T-helper 17 cell (primary cell): Measurements from ENCODE around the gene PRRT1. TPM values are rescaled to one million over a fixed set of nuclear protein-coding genes. Genes with fewer than 3 reads are reported as not detected.

ENCODE experiments used
- ATAC-seq: fragments of 150-1000 bp; cut with Tn5 transposase; 2 replicates; pipeline ENCODE4 v1.10.0; 2021; ENCODE audit warnings: mild to moderate bottlenecking, moderate library complexity
- DNase-seq, 3 donors: peaks; one replicate each; pipeline versions ENCODE4 v3.0.0 to v3.0.0-alpha.2; 2020 to 2021
- H3K9me3 ChIP-seq: one replicate; pipeline ENCODE4 v1.7.0; 2013; ENCODE audit warnings: low read length, mild to moderate bottlenecking; ENCODE audit not compliant: control insufficient read depth, poor library complexity, severe bottlenecking
- H3K27ac Mint-ChIP-seq: one replicate; pipeline ENCODE4 v1.8.0; 2022; ENCODE audit warnings: mild to moderate bottlenecking, moderate library complexity, mixed read lengths
- H3K27me3 Mint-ChIP-seq: one replicate; pipeline ENCODE4 v1.8.0; 2022; ENCODE audit warnings: mixed read lengths
- H3K36me3 Mint-ChIP-seq: one replicate; pipeline ENCODE4 v1.8.0; 2022; ENCODE audit warnings: low read depth, mixed read lengths
- H3K4me1 Mint-ChIP-seq: one replicate; pipeline ENCODE4 v1.8.0; 2022; ENCODE audit warnings: mild to moderate bottlenecking, mixed read lengths
- H3K4me3 Mint-ChIP-seq: one replicate; pipeline ENCODE4 v1.8.0; 2022; ENCODE audit warnings: mild to moderate bottlenecking, moderate library complexity, mixed read lengths
- total RNA-seq, 4 donors: library from RNA in 2 of 4; stranded (reverse) in 2 of 4; gene quantifications; one replicate each; pipeline ENCODE4 v1.2.3 and lab custom pipeline; 2022 to 2026

The PRRT1 gene
- total RNA-seq, 2 donors from 2014 or later, result 0.35 to 0.50 TPM

- H3K4me1 Mint-ChIP-seq, result peaks cover 46% of the 10 kb centered on the region
- H3K27ac Mint-ChIP-seq, result peak within 1 kb of the TSS; percentile 98
- H3K36me3 Mint-ChIP-seq, result peaks cover 16% of the 10 kb centered on the region
- ATAC-seq, result no peak
- H3K9me3 ChIP-seq, result no peaks in the 10 kb centered on the region
- no peak for DNase-seq
- no peak within 1 kb of the TSS for H3K4me3 Mint-ChIP-seq
- H3K27me3 Mint-ChIP-seq, result no peaks in the 10 kb centered on the region
Observed at GRCh38 chr6:32184084-32184640, 32.4 kb upstream of the PRRT1 start, which contains the start of gene AGER. Gene AGER, minus strand, starts transcription at chr6:32184253. Its CDS starts 31 bp downstream, at chr6:32184222.

- Mint-ChIP-seq H3K36me3 (peaks cover 12% of the 10 kb centered on the region), H3K4me3 (no peak overlapping the region), H3K27ac (peak overlapping the region; percentile 63), H3K4me1 (peaks cover 46% of the 10 kb centered on the region), H3K27me3 (no peaks in the 10 kb centered on the region)
- no peaks in the 10 kb centered on the region for H3K9me3 ChIP-seq
- DNase-seq (no peak), ATAC-seq (no peak)
Observed at GRCh38 chr6:32183483-32184083, 31.8 kb upstream of the PRRT1 start.

- no peaks in the 10 kb centered on the region for H3K9me3 ChIP-seq
- DNase-seq (no peak), ATAC-seq (no peak)
- no peak overlapping the region for H3K4me3 Mint-ChIP-seq
- H3K36me3 Mint-ChIP-seq, result peaks cover 14% of the 10 kb centered on the region
- H3K27ac Mint-ChIP-seq, result peak overlapping the region; percentile 63
- H3K4me1 Mint-ChIP-seq, result peaks cover 47% of the 10 kb centered on the region
- H3K27me3 Mint-ChIP-seq, result no peaks in the 10 kb centered on the region
Observed at GRCh38 chr6:32183030-32183429, 31.3 kb upstream of the PRRT1 start.

DNA sequence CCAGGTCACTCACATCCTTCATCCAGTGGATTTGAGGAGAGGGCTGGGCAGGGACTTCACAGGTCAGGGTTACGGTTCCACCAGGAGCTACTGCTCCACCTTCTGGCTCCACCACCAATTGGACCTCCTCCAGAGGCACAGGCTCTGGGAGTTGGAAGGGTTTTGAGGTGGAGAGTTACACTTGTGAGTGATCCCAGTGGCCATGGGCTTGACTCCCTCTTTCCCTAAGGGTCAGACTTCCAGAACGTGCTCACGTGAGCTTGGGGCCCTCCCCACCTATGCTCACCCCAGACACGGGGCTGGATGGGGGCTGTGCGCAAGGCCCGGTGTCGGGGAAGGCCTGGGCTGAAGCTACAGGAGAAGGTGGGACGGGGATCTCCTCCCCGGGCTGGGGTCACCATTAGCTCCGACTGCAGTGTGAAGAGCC is 30.8 kb upstream of the PRRT1 start:
- Mint-ChIP-seq H3K4me1 (peaks cover 46% of the 10 kb centered on the region), H3K27ac (peak overlapping the region; percentile 63), H3K27me3 (no peaks in the 10 kb centered on the region), H3K36me3 (peaks cover 14% of the 10 kb centered on the region), H3K4me3 (no peak overlapping the region)
- ATAC-seq, result no peak
- H3K9me3 ChIP-seq, result no peaks in the 10 kb centered on the region
- no peak for DNase-seq

- DNase-seq, result no peak
- H3K9me3 ChIP-seq, result no peaks in the 10 kb centered on the region
- Mint-ChIP-seq H3K4me1 (peaks cover 46% of the 10 kb centered on the region), H3K4me3 (no peak overlapping the region), H3K27ac (peak overlapping the region; percentile 56), H3K27me3 (no peaks in the 10 kb centered on the region), H3K36me3 (peaks cover 14% of the 10 kb centered on the region)
- ATAC-seq, result no peak
Observed at GRCh38 chr6:32181915-32182529, 30.3 kb upstream of the PRRT1 start.

DNA sequence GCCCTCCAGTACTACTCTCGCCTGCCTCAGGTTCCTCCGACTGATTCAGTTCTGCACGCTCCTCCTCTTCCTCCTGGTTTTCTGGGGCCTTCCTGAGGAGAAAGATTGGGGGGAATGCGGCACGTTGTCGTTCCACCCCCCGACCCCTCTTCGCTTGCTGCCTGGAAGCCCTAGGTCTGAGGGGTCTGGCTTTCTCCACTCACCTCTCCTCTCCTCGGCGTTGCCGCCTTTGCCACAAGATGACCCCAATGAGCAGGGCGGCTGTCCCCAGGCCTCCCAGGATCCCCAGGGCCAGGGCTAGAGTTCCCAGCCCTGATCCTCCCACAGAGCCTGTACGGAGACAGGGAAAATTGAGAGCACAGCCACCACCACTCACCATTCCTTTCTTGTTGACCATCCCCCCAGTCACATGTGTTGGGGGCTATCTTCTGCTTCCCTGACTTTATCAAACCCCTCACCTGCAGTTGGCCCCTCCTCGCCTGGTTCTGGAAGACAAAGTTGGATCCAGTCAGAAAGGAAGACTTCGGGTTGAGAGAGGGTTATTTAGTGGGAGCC is 29.5 kb upstream of the PRRT1 start:
- no peak for ATAC-seq
- peak overlapping the region; percentile 98 for H3K27ac Mint-ChIP-seq

GRCh38 chr6:32179766-32180405 is 28.1 kb upstream of the PRRT1 start:
- Mint-ChIP-seq H3K27me3 (no peaks in the 10 kb centered on the region), H3K27ac (peak overlapping the region; percentile 98), H3K4me3 (peak overlapping the region; percentile 69), H3K36me3 (peaks cover 6% of the 10 kb centered on the region), H3K4me1 (peaks cover 52% of the 10 kb centered on the region)
- no peaks in the 10 kb centered on the region for H3K9me3 ChIP-seq
- DNase-seq (no peak), ATAC-seq (no peak)

More for the DNA sequence above, 29.5 kb upstream of the PRRT1 start:
- Mint-ChIP-seq H3K36me3 (peaks cover 10% of the 10 kb centered on the region), H3K4me1 (peaks cover 46% of the 10 kb centered on the region), H3K4me3 (no peak overlapping the region), H3K27me3 (no peaks in the 10 kb centered on the region)
- no peak for DNase-seq
- H3K9me3 ChIP-seq, result no peaks in the 10 kb centered on the region

DNA sequence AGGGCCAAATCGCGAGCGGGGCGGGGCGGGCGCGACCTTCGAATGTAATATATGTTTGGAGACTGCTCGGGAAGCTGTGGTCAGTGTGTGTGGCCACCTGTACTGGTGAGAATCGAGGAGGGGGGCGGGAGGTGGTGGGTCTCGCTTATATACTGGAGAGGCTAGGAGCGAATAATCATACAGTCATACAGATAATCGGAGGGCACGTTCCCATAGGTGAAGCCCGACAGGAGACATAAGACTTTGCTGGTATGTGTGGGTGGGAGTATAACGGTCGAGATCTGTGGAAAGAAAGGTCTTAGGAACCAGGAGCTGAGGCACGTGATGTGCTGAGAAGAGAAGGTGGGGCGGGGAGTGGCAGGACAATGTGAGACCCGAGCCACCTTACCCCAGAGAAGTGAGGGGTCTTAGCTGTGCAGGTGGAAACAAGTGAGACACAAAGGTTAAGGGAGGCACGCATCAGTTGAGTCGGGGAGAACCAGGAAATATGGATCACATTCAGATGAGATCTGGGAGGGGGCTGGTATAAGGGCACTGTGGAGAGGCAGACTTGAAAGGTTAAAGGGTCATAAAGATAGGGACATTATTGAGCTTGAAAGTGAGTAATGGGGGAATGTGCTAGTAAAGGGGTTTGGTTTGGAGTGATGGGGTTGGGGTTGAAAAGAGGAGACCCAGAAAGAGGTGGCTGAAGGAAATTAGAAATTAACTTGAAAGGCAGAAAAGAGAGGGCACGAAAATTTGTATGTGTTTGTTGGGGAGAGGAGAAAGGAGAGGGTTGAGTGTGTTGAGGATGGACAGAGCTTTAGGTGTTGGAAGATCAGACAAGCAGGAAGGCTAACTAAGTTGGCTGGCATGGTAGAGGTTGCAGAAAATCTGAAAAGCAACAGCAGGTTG is 27.1 kb upstream of the PRRT1 start:
- H3K4me3 Mint-ChIP-seq, result peak overlapping the region; percentile 98
- H3K27ac Mint-ChIP-seq, result peak overlapping the region; percentile 98
- H3K4me1 Mint-ChIP-seq, result peaks cover 59% of the 10 kb centered on the region
- DNase-seq (no peak), ATAC-seq (no peak)
- no peaks in the 10 kb centered on the region for H3K27me3 Mint-ChIP-seq
- H3K36me3 Mint-ChIP-seq, result peaks cover 6% of the 10 kb centered on the region
- H3K9me3 ChIP-seq, result no peaks in the 10 kb centered on the region

GRCh38 chr6:32177788-32178546 is 26.2 kb upstream of the PRRT1 start, which contains the start of gene RNF5:
Gene RNF5, plus strand, starts transcription at chr6:32178405. Its CDS starts 107 bp downstream, at chr6:32178512.
- H3K9me3 ChIP-seq, result no peaks in the 10 kb centered on the region
- DNase-seq, result peak; percentile 76 to 90 (median 80)
- Mint-ChIP-seq H3K4me3 (peak within 1 kb of the TSS; percentile 98), H3K27me3 (no peaks in the 10 kb centered on the region), H3K4me1 (peaks cover 67% of the 10 kb centered on the region), H3K36me3 (peaks cover 6% of the 10 kb centered on the region), H3K27ac (peak within 1 kb of the TSS; percentile 98)
- ATAC-seq, result peak; percentile 85

GRCh38 chr6:32177183-32177787 is 25.5 kb upstream of the PRRT1 start:
- Mint-ChIP-seq H3K36me3 (peaks cover 6% of the 10 kb centered on the region), H3K27ac (peak overlapping the region; percentile 98), H3K4me3 (peak overlapping the region; percentile 98), H3K4me1 (peaks cover 72% of the 10 kb centered on the region), H3K27me3 (no peaks in the 10 kb centered on the region)
- no peaks in the 10 kb centered on the region for H3K9me3 ChIP-seq
- DNase-seq (no peak), ATAC-seq (peak; percentile 8)

DNA sequence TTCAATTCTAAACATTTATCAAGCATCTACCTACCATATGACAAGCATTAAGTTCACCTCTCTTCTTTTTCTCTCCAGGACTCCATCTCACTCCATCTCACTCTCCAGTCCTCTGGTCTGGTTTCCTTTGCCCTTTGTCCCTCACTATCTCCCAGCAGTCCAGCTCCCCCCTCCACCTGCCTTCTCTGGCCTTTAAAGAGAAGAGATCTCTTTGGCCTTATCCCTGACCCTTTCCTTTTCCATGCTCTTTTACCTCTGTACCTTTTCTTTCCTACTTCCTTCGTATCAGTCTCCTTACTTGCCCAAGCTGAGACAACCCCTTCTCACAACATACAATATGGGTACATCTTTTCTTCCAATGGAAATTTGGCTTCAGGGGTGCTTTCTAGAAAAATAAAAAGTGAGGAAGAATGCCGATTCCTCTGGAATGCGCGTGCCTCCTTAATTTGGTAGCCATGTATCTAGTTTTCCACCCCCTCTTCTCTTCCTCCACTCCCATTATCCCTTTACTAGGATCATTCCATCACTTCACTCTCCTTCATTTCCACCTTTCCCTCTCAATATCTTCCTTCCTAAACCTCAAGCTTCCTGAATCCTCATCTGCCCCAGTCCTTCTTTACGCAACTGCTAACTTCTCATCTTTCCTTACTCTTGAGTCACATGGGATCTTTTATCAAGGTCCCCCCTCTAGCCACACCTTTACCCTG is 24.9 kb upstream of the PRRT1 start:
- ATAC-seq (no peak), DNase-seq (no peak)
- Mint-ChIP-seq H3K27ac (peak overlapping the region; percentile 98), H3K36me3 (peaks cover 6% of the 10 kb centered on the region), H3K4me3 (peak overlapping the region; percentile 98), H3K27me3 (no peaks in the 10 kb centered on the region), H3K4me1 (peaks cover 72% of the 10 kb centered on the region)
- H3K9me3 ChIP-seq, result no peaks in the 10 kb centered on the region
